ENCODE results near the gene SPINK6.

Gene SPINK6

GRCh38 chr5:148176480-148176879 is 26.4 kb upstream of the SPINK6 start:
- TF ChIP-seq CTCF (IDR thresholded peaks at IDR 0.05; ENCODE audit: low read depth, low read length) = no peak
- no peak for DNase-seq (ENCODE audit: extremely low read depth, low read depth)

DNA sequence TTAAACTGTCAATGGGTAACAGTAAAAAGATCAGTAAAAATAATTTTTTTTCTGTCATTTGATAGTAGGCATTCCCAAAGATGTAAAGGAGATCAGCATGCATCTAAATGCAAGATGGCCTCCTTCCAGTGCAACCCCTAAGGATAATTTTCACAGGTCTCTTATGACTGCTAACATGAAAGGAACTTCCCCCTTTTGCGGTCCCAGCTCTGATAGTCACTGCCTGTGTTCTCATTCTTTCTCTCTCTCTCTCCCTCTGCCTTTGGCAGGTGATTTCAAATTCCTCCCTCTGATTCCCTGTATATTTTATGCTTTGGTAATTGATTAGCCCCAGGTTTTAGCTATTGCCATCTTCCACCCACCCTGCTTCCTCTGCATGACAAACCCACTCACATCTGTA is 25.6 kb upstream of the SPINK6 start:
- TF ChIP-seq CTCF (IDR thresholded peaks at IDR 0.05; ENCODE audit: low read depth, low read length) = no peak

GRCh38 chr5:148179234-148179824 is 23.5 kb upstream of the SPINK6 start:
- DNase-seq (ENCODE audit: extremely low read depth, low read depth) = peak; percentile 8

More for the DNA sequence above, 25.6 kb upstream of the SPINK6 start:
- DNase-seq (ENCODE audit: extremely low read depth, low read depth) = no peak

GRCh38 chr5:148186248-148187003 is 16.4 kb upstream of the SPINK6 start:
- DNase-seq (ENCODE audit: extremely low read depth, low read depth) = no peak
- TF ChIP-seq CTCF (IDR thresholded peaks at IDR 0.05; ENCODE audit: low read depth, low read length) = no peak

More at GRCh38 chr5:148179234-148179824, 23.5 kb upstream of the SPINK6 start:
- peak; percentile 62 for TF ChIP-seq CTCF (IDR thresholded peaks at IDR 0.05; ENCODE audit: low read depth, low read length)

DNA sequence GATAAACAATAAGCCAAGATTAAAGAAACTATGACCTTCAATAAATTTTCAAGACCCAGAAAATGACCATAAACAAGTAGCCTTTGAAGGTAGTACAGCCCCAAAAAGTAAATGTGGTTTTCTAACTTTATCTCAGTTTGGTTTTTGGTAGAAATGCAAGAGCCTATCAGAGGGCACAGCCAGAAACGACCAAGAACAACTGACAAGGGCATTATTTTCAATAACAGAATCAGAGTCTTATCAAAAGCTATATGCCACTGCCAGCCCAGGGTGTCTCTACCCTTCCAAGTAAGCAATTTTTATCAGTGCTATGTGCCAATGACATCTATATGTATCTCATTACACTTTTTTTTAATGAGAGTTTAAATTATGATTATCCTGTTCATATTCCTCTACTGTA is 11.8 kb upstream of the SPINK6 start:
- no peak for DNase-seq (ENCODE audit: extremely low read depth, low read depth)
- TF ChIP-seq CTCF (IDR thresholded peaks at IDR 0.05; ENCODE audit: low read depth, low read length) = no peak

DNA sequence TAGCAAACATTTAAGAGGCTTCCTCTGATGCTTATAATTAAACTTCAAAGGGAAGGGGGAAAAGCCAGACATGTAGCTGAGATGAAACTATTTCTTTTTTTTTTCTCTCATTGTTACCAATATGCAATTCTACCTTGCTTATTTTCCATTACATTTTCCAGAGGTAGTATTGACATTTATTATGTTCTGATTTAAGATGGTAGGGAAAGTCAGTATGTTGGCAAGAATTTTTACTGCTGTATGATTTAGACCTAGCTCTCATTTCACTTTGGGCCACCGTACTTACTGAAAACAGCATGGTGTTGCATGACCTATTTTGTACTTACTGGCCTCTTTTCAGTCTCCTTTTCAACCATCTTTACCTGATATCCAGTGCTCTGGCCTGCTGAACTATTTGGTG is 9.6 kb upstream of the SPINK6 start:
- TF ChIP-seq CTCF (IDR thresholded peaks at IDR 0.05; ENCODE audit: low read depth, low read length) = no peak

DNA sequence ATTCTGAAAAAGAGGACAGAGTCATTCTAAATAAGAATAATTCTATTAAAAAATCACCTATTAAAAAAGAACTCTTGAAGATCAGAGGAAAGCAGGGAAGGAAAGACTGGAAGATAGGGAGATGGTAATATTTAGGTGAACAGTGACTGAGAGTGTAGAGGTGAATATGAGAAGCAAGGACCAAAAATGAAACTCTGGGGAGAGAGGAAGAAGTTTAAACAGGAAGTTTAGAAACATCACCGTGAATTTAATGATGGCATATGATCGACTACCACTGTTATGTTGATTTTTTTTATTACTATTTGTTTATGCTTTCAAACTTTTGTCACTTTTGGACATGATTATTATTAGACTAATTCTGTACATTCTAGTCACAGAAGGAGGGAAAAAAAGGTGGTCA is 1.7 kb upstream of the SPINK6 start:
- DNase-seq (ENCODE audit: extremely low read depth, low read depth) = no peak
- no peak for TF ChIP-seq CTCF (IDR thresholded peaks at IDR 0.05; ENCODE audit: low read depth, low read length)

More for the DNA sequence above, 9.6 kb upstream of the SPINK6 start:
- DNase-seq (ENCODE audit: extremely low read depth, low read depth) = no peak
